Activated CD8-positive, alpha-beta T cell treated with anti-CD3 and anti-CD28 coated beads for 36 hours (primary cell): ENCODE results near the gene BAD. TPM values are rescaled to one million over a fixed set of nuclear protein-coding genes. Genes with fewer than 3 reads are reported as not detected.

Experiments
- ATAC-seq: fragments of 200-7000 bp; cut with Tn5 transposase; one replicate; pipeline ENCODE4 v1.10.0; 2021; ENCODE audit warnings: mild to moderate bottlenecking, moderate library complexity
- CTCF ChIA-PET: fragments of 350-600 bp; sonication (Branson Sonifier 250); formaldehyde crosslinking; loops from one replicate; lab custom pipeline; 2021; ENCODE audit warnings: antibody characterized with exemption; lab: Charles Lee
- POLR2A ChIA-PET: fragments of 350-600 bp; sonication (Branson Sonifier 250); formaldehyde crosslinking; loops from one replicate; lab custom pipeline; 2021; ENCODE audit warnings: antibody characterized with exemption; lab: Charles Lee
- DNase-seq: peaks from one replicate; pipeline ENCODE4 v3.0.0-alpha.2; 2020
- H3K27ac Mint-ChIP-seq: one replicate; pipeline ENCODE4 v1.8.0; 2021; ENCODE audit warnings: mild to moderate bottlenecking, mixed read lengths
- H3K27me3 Mint-ChIP-seq: one replicate; pipeline ENCODE4 v1.8.0; 2021; ENCODE audit warnings: mixed read lengths
- H3K36me3 Mint-ChIP-seq: one replicate; pipeline ENCODE4 v1.8.0; 2021; ENCODE audit warnings: low read depth, mixed read lengths
- H3K4me1 Mint-ChIP-seq: one replicate; pipeline ENCODE4 v1.8.0; 2021; ENCODE audit warnings: low read depth, mixed read lengths
- H3K4me3 Mint-ChIP-seq: one replicate; pipeline ENCODE4 v1.8.0; 2021; ENCODE audit warnings: mild to moderate bottlenecking, moderate library complexity, mixed read lengths
- H3K9me3 Mint-ChIP-seq: one replicate; pipeline ENCODE4 v1.8.0; 2021; ENCODE audit warnings: mixed read lengths
- CTCF ChIP-seq: fragments of 200-600 bp; IDR thresholded peaks from one replicate; pipeline ENCODE4 v1.8.0; 2022; ENCODE audit warnings: antibody characterized with exemption, mild to moderate bottlenecking
- intact Hi-C: fragments of 100-400 bp; cut with micrococcal nuclease; formaldehyde crosslinking; loops from one replicate; pipeline ENCODE4 v1.10.0; 2022
- total RNA-seq, 2 experiments: library from RNA; stranded (reverse); gene quantifications; one replicate each; pipeline ENCODE4 v1.2.3, GENCODE V29; 2021

The BAD gene
- total RNA-seq, 2 experiments from 2014 or later, result 17.2 to 17.7 TPM

GRCh38 chr11:64298966-64299846, 14.7 kb upstream of the BAD start:
- Mint-ChIP-seq H3K4me3 (no peak overlapping the region), H3K27me3 (peaks cover 62% of the 10 kb centered on the region), H3K9me3 (no peaks in the 10 kb centered on the region), H3K36me3 (no peaks in the 10 kb centered on the region), H3K4me1 (peaks cover 17% of the 10 kb centered on the region), H3K27ac (no peak overlapping the region)
- no peak for TF ChIP-seq CTCF
- ATAC-seq (no peak), DNase-seq (no peak)
- POLR2A ChIA-PET, result no interaction called here
- CTCF ChIA-PET, result no interaction called here
- intact Hi-C loops, result no loop called here

GRCh38 chr11:64297699-64298358, 13.4 kb upstream of the BAD start:
- intact Hi-C loops, result no loop called here
- ChIA-PET CTCF (no interaction called here), POLR2A (interaction anchor here (1.6 kb wide), 1 partner anchor 73 kb away, joined by 3 read pairs; no protein-coding TSS in a partner anchor)
- TF ChIP-seq CTCF, result no peak
- H3K27ac Mint-ChIP-seq, result no peak overlapping the region
- no peak for ATAC-seq
- no peak for DNase-seq
- peaks cover 11% of the 10 kb centered on the region for H3K4me1 Mint-ChIP-seq
- H3K27me3 Mint-ChIP-seq, result peaks cover 73% of the 10 kb centered on the region
- no peaks in the 10 kb centered on the region for H3K9me3 Mint-ChIP-seq
- no peaks in the 10 kb centered on the region for H3K36me3 Mint-ChIP-seq
- H3K4me3 Mint-ChIP-seq, result no peak overlapping the region

GRCh38 chr11:64296830-64297698, 12.6 kb upstream of the BAD start:
- no peaks in the 10 kb centered on the region for H3K36me3 Mint-ChIP-seq
- no peak overlapping the region for H3K4me3 Mint-ChIP-seq
- H3K9me3 Mint-ChIP-seq, result no peaks in the 10 kb centered on the region
- peaks cover 11% of the 10 kb centered on the region for H3K4me1 Mint-ChIP-seq
- ATAC-seq (no peak), DNase-seq (no peak)
- H3K27me3 Mint-ChIP-seq, result peaks cover 76% of the 10 kb centered on the region
- POLR2A ChIA-PET, result interaction anchor here (0.6 to 1.6 kb wide), 4 partner anchors 25 to 72 kb away, joined by 3 to 4 read pairs (median 4); no protein-coding TSS in a partner anchor
- intact Hi-C loops, result no loop called here
- CTCF ChIA-PET, result interaction anchor here (1.2 to 1.5 kb wide), 2 partner anchors 25 to 46 kb away, joined by 3 to 4 read pairs; partner anchors contain the start of gene PLCB3
- no peak overlapping the region for H3K27ac Mint-ChIP-seq
- TF ChIP-seq CTCF, result no peak

- Mint-ChIP-seq H3K27me3 (peaks cover 73% of the 10 kb centered on the region), H3K4me1 (peaks cover 11% of the 10 kb centered on the region), H3K27ac (no peak overlapping the region), H3K36me3 (no peaks in the 10 kb centered on the region), H3K4me3 (no peak overlapping the region), H3K9me3 (no peaks in the 10 kb centered on the region)
- DNase-seq, result no peak
- CTCF ChIA-PET, result interaction anchor here (1.2 to 1.5 kb wide), 2 partner anchors 25 to 45 kb away, joined by 3 to 4 read pairs; partner anchors contain the start of gene PLCB3
- no peak for ATAC-seq
- TF ChIP-seq CTCF, result no peak
- intact Hi-C loops, result no loop called here
- POLR2A ChIA-PET, result interaction anchor here (0.6 to 1.6 kb wide), 4 partner anchors 24 to 72 kb away, joined by 3 to 4 read pairs (median 4); no protein-coding TSS in a partner anchor
Measured at GRCh38 chr11:64296236-64296635, 11.8 kb upstream of the BAD start.
